ENCODE results near the gene ATP9A. TPM values are rescaled to one million over a fixed set of nuclear protein-coding genes. Genes with fewer than 3 reads are reported as not detected.
"Not testable (repeated sequence)": the region's sequence is repeated elsewhere in the genome, so short reads cannot be mapped to it uniquely, and the experiment has no call there.

The ATP9A gene
- total RNA-seq, 1 donor from 2014 or later: 18.2 TPM

- H3F3A ChIP-seq (ENCODE audit: low read depth): peaks cover 21% of the 10 kb centered on the region
- H3K4me1 ChIP-seq: peaks cover 5% of the 10 kb centered on the region
- H3K27ac Mint-ChIP-seq: no peak overlapping the region
- H3K27me3 ChIP-seq: no peaks in the 10 kb centered on the region
- no peak overlapping the region for H3K4me3 Mint-ChIP-seq
- peaks cover 18% of the 10 kb centered on the region for H3K79me2 ChIP-seq (ENCODE audit: low read depth)
- peaks cover 5% of the 10 kb centered on the region for H3K36me3 Mint-ChIP-seq
- H3K27me3 Mint-ChIP-seq (ENCODE audit: insufficient read depth, low read depth): peaks cover 2% of the 10 kb centered on the region
- no peaks in the 10 kb centered on the region for H3K9me3 Mint-ChIP-seq
- DNase-seq (ENCODE audit: low spot score): no peak
- no peak overlapping the region for H3K4me3 ChIP-seq
- no peak overlapping the region for H3K9ac ChIP-seq
- H3K4me2 ChIP-seq: no peak overlapping the region
- H3K4me1 Mint-ChIP-seq: peaks cover 11% of the 10 kb centered on the region
- H4K20me1 ChIP-seq (ENCODE audit: low read depth): no peaks in the 10 kb centered on the region
- H3K36me3 ChIP-seq: no peaks in the 10 kb centered on the region
- TF ChIP-seq EZH2 (IDR thresholded peaks at IDR 0.05): no peak
- TF ChIP-seq, protein P1, sequence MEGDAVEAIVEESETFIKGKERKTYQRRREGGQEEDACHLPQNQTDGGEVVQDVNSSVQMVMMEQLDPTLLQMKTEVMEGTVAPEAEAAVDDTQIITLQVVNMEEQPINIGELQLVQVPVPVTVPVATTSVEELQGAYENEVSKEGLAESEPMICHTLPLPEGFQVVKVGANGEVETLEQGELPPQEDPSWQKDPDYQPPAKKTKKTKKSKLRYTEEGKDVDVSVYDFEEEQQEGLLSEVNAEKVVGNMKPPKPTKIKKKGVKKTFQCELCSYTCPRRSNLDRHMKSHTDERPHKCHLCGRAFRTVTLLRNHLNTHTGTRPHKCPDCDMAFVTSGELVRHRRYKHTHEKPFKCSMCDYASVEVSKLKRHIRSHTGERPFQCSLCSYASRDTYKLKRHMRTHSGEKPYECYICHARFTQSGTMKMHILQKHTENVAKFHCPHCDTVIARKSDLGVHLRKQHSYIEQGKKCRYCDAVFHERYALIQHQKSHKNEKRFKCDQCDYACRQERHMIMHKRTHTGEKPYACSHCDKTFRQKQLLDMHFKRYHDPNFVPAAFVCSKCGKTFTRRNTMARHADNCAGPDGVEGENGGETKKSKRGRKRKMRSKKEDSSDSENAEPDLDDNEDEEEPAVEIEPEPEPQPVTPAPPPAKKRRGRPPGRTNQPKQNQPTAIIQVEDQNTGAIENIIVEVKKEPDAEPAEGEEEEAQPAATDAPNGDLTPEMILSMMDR (IDR thresholded peaks at IDR 0.05): no peak
- TF ChIP-seq EZH2phosphoT487 (IDR thresholded peaks at IDR 0.05): no peak
- H2AFZ ChIP-seq (replicated peaks): no peak overlapping the region
- no peaks in the 10 kb centered on the region for H3K9me3 ChIP-seq (ENCODE audit: low read depth)
- H3K27ac ChIP-seq: no peak overlapping the region
Measured at GRCh38 chr20:51756653-51757052, 11.5 kb downstream of the ATP9A start.

DNA sequence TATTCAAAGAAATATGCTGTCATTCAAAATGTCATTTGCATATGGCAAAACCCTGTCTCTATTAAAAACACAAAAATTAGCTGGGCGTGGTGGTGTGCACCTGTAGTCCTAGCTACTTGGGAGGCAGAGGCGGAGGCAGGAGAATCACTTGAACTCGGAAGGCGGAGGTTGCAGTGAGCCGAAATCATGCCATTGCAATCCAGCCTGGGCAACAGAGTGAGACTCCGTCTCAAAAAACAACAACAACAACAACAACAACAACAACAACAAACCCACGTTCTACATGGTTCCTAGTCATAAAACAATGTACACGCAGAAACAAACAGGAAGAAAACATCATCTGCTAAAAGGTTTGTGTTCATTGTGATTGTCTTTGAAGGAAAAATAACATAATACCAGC is 15.0 kb downstream of the ATP9A start:
- not testable (repeated sequence) for H3K36me3 Mint-ChIP-seq; H3K4me1 Mint-ChIP-seq; H3K4me1 ChIP-seq; H3K27ac Mint-ChIP-seq; H2AFZ ChIP-seq (replicated peaks); H3K27me3 ChIP-seq; H3K4me3 ChIP-seq; H3K27me3 Mint-ChIP-seq (ENCODE audit: insufficient read depth, low read depth); H3K9me3 Mint-ChIP-seq; H3K9ac ChIP-seq; DNase-seq (ENCODE audit: low spot score); H3K27ac ChIP-seq; H4K20me1 ChIP-seq (ENCODE audit: low read depth); H3K4me2 ChIP-seq; H3K4me3 Mint-ChIP-seq; H3K9me3 ChIP-seq (ENCODE audit: low read depth); H3K36me3 ChIP-seq
- Histone ChIP-seq H3F3A (ENCODE audit: low read depth) (peaks cover 21% of the 10 kb centered on the region), H3K79me2 (ENCODE audit: low read depth) (peaks cover 15% of the 10 kb centered on the region)

- H3K4me3 Mint-ChIP-seq: no peak overlapping the region
- H3K4me2 ChIP-seq: no peak overlapping the region
- peak overlapping the region; percentile 72 for H3K27ac ChIP-seq
- no peaks in the 10 kb centered on the region for H3K27me3 ChIP-seq
- H3K4me3 ChIP-seq: no peak overlapping the region
- H3K9me3 Mint-ChIP-seq: no peaks in the 10 kb centered on the region
- peaks cover 4% of the 10 kb centered on the region for H3K4me1 Mint-ChIP-seq
- no peaks in the 10 kb centered on the region for H3K36me3 ChIP-seq
- H3K27ac Mint-ChIP-seq: peak overlapping the region; percentile 27
- peaks cover 2% of the 10 kb centered on the region for H3K36me3 Mint-ChIP-seq
- no peaks in the 10 kb centered on the region for H3K4me1 ChIP-seq
- H3K79me2 ChIP-seq (ENCODE audit: low read depth): peaks cover 15% of the 10 kb centered on the region
- DNase-seq (ENCODE audit: low spot score): no peak
- no peak overlapping the region for H3K9ac ChIP-seq
- peaks cover 4% of the 10 kb centered on the region for H3K27me3 Mint-ChIP-seq (ENCODE audit: insufficient read depth, low read depth)
- no peak overlapping the region for H2AFZ ChIP-seq (replicated peaks)
- H3K9me3 ChIP-seq (ENCODE audit: low read depth): no peaks in the 10 kb centered on the region
- H4K20me1 ChIP-seq (ENCODE audit: low read depth): no peaks in the 10 kb centered on the region
- TF ChIP-seq EZH2 (IDR thresholded peaks at IDR 0.05) (no peak), EZH2phosphoT487 (IDR thresholded peaks at IDR 0.05) (no peak)
- TF ChIP-seq, protein P1 (IDR thresholded peaks at IDR 0.05): no peak
- peaks cover 15% of the 10 kb centered on the region for H3F3A ChIP-seq (ENCODE audit: low read depth)
Measured at GRCh38 chr20:51752343-51752951, 15.7 kb downstream of the ATP9A start.

GRCh38 chr20:51750770-51751388 is 17.3 kb downstream of the ATP9A start:
- Mint-ChIP-seq H3K27me3 (ENCODE audit: insufficient read depth, low read depth) (peaks cover 4% of the 10 kb centered on the region), H3K9me3 (no peaks in the 10 kb centered on the region), H3K4me1 (peaks cover 4% of the 10 kb centered on the region), H3K27ac (peak overlapping the region; percentile 25), H3K36me3 (peaks cover 2% of the 10 kb centered on the region), H3K4me3 (no peak overlapping the region)
- Histone ChIP-seq H3K4me3 (no peak overlapping the region), H2AFZ (replicated peaks) (no peak overlapping the region), H3K27me3 (no peaks in the 10 kb centered on the region), H3K36me3 (no peaks in the 10 kb centered on the region), H4K20me1 (ENCODE audit: low read depth) (no peaks in the 10 kb centered on the region), H3F3A (ENCODE audit: low read depth) (peaks cover 15% of the 10 kb centered on the region), H3K4me1 (no peaks in the 10 kb centered on the region), H3K27ac (no peak overlapping the region), H3K9ac (no peak overlapping the region), H3K9me3 (ENCODE audit: low read depth) (no peaks in the 10 kb centered on the region), H3K79me2 (ENCODE audit: low read depth) (peaks cover 15% of the 10 kb centered on the region), H3K4me2 (no peak overlapping the region)
- TF ChIP-seq EZH2 (IDR thresholded peaks at IDR 0.05): no peak
- no peak for TF ChIP-seq EZH2phosphoT487 (IDR thresholded peaks at IDR 0.05)
- TF ChIP-seq, protein P1 (IDR thresholded peaks at IDR 0.05): no peak
- DNase-seq (ENCODE audit: low spot score): no peak

All from neural progenitor cell (in vitro differentiated cells).